Measurements from ENCODE around the gene PPL.
"Not testable (repeated sequence)": the region's sequence is repeated elsewhere in the genome, so short reads cannot be mapped to it uniquely, and the experiment has no call there.

The PPL gene

GRCh38 chr16:4933433-4933832 is 3.5 kb downstream of the PPL start:
- DNase-seq (ENCODE audit: low read depth): no peak

GRCh38 chr16:4931381-4931780 is 5.6 kb downstream of the PPL start:
- no peak for DNase-seq (ENCODE audit: low read depth)

DNA sequence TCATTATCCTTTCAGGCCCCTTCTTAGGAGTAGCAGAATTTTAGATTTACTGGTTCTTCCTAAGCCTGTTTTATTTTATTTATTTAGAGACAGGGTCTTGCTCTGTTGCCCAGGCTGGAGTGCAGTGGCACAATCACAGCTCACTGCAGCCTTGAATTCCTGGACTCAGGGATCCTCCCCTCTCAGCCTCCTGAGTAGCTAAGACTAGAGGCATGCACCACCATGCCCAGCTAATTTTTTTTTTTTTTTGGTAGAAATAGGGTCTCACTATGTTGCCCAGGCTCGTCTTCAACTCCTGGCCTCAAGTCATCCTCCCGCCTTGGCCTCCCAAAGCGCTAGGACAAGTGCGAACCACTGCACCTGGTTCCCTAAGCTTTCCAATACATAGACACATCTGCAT is 7.3 kb downstream of the PPL start:
- not testable (repeated sequence) for DNase-seq (ENCODE audit: low read depth)

DNA sequence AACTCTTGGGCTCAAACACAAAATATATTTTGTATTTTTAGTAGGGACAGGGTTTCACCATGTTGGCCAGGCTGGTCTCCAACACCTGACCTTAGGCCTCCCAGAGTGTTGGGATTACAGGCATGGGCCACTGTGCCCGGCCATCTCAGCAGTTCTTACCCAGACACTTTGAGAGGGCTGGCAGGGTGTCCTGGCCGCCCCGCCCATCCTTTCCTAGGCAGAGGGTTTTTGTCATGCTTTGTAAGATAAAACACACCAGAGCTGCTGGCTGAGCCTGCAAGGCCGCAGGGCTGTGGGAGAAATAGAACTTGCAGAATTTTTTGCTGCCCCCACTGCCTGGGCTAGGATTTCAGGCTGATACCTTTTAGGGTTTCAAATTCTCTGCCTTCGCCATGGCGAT is 8.7 kb downstream of the PPL start:
- no peak for DNase-seq (ENCODE audit: low read depth)

GRCh38 chr16:4927661-4928060 is 9.3 kb downstream of the PPL start:
- DNase-seq (ENCODE audit: low read depth): no peak

DNA sequence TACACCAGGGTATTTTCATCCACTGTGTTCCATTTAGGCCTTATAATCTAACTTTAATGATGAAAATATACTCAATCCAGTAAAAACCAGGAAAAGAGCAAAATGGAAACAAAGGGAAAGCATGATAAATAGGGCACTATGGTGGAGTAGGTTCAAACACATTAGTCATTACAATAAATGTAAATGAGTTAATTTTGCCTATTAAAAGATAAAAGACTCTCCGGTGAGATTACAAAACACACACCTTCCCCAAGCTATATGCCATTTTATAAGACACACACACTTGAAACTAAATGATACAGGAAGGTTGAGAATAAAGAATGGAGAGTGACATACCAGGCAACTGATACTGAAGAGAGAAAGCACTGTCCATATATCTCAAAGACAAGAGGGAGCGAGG is 10.0 kb downstream of the PPL start:
- DNase-seq (ENCODE audit: low read depth): no peak

GRCh38 chr16:4925791-4926190 is 11.2 kb downstream of the PPL start:
- no peak for DNase-seq (ENCODE audit: low read depth)

DNA sequence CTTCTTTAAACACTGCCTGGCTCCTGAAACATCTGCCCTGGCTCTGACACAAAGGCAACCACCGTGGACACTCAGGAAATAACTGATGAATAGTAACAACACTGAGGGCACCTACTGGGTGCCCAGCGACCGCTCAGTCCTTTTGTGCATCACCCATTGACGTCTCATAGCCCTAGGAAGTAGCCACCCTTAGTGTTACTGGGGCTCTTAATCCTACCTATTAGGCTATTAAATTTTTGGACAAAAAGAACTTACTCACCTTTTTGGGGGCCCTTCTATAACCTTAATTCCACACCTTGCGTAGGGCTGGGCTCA is 11.7 kb downstream of the PPL start:
- no peak for DNase-seq (ENCODE audit: low read depth)

- DNase-seq (ENCODE audit: low read depth): no peak
Measured at GRCh38 chr16:4924593-4925292, 12.2 kb downstream of the PPL start.

DNA sequence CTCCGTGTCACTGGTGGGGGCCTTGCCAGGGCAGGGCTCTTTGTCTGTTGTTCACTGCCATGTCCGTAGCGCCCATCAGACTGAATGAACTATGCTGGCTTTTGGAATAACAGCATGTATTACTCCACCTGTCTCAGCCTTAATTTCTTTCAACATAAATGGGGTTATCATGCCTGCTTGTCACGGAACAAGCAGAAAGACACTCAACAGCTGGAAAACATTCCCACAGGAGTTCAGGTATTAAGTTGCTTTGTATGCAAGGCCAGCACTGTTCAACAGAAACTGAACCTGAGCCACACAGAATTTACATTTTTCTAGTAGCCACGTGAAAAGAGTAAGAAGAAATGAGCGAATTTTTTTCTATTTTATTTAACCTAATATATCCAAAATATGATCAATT is 13.1 kb downstream of the PPL start:
- DNase-seq (ENCODE audit: low read depth): no peak

GRCh38 chr16:4922721-4923342 is 14.1 kb downstream of the PPL start:
- DNase-seq (ENCODE audit: low read depth): no peak

- no peak for DNase-seq (ENCODE audit: low read depth)
Measured at GRCh38 chr16:4920826-4921225, 16.1 kb downstream of the PPL start.

- no peak for DNase-seq (ENCODE audit: low read depth)
Measured at GRCh38 chr16:4918781-4919251, 18.1 kb downstream of the PPL start.

DNA sequence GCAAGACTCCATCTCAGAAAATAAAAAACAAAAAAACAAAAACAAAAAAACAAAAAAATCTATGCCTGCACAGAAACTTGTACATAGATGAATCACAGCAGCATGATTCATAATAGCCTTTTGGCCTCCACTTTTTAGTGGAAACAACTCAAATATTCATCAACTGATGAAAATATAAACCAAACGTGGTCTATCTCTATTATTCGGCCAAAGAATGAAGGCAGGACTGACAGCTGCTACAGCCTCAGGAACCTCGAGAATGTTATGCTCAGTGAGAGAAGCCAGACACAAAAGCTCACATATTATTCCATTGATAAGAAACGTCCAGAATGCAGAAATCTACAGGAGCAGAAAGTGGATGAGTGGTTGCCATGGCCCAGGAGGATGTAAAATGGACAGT is 19.8 kb downstream of the PPL start:
- no peak for DNase-seq (ENCODE audit: low read depth)

DNA sequence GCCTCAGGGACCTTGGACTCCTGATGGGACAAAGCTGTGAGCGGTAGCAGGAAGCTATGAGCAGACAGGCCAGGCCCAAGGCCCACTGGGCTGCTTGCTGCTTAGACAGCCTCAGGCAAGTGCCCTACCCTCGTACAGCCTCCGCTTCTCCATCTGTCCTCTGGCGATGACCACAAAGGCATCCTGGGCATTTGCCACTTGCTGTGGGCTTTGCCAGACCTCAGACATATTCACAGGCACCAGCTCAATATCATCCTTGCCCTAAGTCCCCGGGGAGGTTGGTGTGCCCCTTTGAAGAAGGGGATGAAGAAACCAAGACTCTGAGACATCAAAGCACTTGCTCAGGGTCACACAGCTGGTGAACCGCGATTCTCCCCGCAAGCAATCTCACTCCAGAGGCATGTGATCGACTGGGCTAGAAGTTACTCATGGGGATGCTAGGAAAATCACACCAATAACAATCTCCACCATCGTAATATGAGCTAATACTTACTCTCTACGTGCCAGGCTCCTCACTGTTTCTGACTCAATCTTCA is 21.7 kb downstream of the PPL start:
- no peak for DNase-seq (ENCODE audit: low read depth)

DNA sequence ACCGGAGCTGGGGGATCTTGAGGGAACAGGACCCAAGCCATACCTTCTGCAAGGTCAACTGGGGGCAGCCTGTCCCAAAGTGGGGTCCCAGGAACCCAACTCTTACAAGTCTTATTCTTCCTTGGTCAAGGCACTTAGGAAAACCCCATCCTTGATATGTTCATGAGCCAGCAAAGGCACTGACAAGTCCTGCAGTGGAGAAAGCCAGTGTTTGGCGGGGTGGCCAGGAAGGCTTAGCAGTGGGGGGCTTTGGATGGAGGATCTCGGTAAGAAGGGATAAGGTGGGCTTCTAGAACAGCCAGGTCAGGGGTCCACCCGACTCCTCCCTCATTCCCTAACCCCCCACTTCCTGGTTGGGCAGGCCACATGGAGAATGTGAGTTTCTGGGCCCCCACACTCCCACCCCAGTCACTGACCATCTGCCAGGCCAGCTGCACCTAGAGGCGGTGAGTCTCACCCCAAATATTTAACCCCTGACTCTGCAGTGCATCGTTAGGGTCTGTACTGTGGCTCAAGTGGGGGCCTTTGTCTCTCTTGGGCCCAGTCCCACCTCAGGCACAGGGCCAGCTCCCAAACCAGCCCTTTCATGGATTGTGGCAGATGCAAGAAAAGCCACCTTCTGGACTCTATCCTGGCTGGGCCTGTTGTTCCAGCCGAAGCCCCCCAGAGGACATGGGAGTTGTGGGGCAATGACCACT is 22.3 kb downstream of the PPL start:
- no peak for DNase-seq (ENCODE audit: low read depth)

DNA sequence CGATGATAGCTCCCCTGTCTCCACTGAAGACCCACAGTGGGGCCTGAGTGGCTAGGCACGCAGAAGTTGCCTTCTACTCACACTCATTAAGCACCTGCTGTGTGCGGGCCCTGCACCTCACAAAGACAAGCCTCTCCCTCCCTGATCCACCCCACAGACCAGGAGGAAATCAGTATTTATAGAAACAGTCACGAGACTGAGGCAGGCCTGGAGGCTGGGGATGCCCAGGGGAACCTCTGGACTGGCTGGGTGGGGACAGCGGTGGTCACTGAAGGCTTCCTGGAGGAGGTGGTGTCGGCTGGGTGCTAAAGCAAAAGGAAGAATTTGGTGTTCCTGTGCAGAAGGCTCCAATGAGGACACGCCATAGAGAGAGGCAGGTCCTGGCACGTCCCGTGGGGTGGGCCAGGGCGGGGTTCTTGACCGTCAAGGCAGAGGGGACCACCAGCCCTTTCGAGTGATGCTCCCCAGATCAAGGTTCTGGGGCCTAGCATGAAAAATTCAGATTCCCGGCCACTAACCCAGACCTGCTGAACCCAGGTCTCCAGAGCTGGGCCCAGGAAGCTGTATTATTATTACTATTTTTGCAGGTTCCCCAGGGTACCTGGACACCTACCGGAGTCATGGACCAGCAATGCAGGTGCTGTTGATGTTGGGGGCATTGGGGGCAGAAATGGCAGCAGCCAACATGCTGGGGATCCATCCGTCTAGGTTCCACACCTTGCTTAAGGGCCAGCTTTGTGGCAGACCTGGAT is 23.0 kb downstream of the PPL start:
- DNase-seq (ENCODE audit: low read depth): no peak

DNA sequence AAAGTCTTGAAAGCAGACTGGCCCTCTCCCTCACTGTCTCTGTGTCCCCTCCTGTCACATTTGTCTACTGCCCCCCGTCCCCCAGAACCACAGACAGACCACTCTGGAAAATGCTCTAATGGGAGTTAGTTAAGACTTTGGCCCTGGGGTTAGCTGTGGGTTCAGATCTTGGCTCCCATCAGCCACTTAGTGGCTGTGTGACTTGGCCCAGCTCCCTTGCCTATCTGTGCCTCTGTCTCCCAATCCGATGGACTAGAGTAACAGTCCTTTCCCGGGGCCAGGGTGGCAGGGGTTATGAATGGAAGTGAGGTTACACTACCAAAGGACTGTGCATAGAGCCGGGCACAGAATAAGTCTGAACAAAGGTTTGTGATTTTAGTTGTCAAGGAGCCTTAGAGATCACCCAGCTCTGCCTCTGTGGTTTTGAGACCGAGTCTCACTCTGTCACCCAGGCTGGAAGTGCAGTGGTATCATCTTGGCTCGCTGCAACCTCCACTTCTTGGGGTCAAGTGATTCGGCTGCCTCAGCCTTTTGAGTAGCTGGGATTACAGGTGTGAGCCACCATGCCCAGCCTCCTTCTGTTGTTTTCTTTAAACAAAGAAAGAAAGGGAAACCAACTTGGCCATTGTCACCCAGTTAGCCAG is 23.7 kb downstream of the PPL start:
- DNase-seq (ENCODE audit: low read depth): no peak

- DNase-seq (ENCODE audit: low read depth): no peak
Measured at GRCh38 chr16:4911970-4912386, 25.0 kb downstream of the PPL start.

DNA sequence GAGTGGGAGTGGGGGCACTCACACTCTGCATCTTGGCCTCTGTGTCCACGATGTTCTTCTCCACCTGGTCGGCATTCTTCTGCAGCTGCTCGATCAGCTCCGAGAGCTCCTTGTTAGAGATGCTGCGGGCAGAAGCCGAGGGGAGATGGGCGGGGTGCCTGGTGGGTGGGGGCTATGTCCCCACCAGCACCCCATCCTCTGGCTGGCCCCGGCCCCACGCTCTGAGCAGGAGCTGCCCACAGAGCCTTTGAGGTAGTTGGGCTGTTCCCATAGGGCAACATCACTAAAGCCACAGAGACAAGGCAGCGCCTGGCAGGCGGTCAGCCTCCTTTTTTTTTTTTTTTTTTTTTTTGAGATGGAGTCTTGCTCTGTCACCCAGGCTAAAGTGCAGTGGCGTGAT is 26.1 kb downstream of the PPL start:
- DNase-seq (ENCODE audit: low read depth): no peak

GRCh38 chr16:4909825-4910224 is 27.1 kb downstream of the PPL start:
- DNase-seq (ENCODE audit: low read depth): no peak

DNA sequence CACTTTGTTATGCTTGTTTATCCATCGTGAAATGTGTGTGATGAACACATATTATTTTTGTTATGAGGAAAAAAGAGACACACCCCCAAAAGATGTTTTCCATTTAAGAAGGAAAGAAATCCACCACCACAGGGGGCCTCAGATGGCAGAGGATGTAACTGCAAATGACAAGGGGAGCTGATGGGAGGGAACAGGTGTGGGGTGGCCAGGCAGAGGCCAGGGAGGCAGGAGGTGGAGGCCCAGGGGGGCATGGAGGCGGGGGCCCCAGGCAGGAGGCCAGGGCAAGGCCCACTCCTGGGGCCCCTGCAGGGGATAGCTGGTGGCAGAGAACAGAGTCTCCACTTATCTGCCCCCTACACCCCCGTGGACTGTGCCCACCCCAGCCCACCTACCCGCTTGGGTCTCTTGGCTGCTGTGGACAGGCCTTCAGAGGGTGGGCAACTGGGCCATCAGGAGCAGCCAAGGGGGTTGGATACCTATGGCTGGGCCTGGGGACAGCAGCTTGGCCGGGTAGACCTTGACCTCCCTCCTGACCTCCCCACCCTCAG is 28.0 kb downstream of the PPL start:
- DNase-seq (ENCODE audit: low read depth): no peak
